HL-60 (cell line): Measurements from ENCODE around the gene KIFC3.

Experiments used
- DNase-seq, 2 experiments: peaks; one replicate each; pipeline ENCODE4 v3.0.0-alpha.2; 2010 to 2020; ENCODE audit warnings: low read depth in 1 of 2, low spot score in 1 of 2
- H3K27ac ChIP-seq: fragments of 250-450 bp; sonication (Bioruptor Pico); replicated peaks from 2 replicates; pipeline ENCODE4 v1.5.1; 2020; ENCODE audit warnings: mild to moderate bottlenecking, moderate library complexity
- H3K27me3 ChIP-seq: fragments of 250-450 bp; sonication (Bioruptor Pico); 2 replicates; pipeline ENCODE4 v1.5.1; 2021; ENCODE audit warnings: mild to moderate bottlenecking, moderate library complexity; ENCODE audit not compliant: insufficient read depth, poor library complexity, severe bottlenecking
- H3K4me3 ChIP-seq: replicated peaks from 2 replicates; pipeline ENCODE4 v1.5.1; 2011; ENCODE audit warnings: mild to moderate bottlenecking, control low read depth, low read length; ENCODE audit not compliant: insufficient read depth
- GABPA ChIP-seq: IDR thresholded peaks from 2 replicates; pipeline ENCODE4 v1.6.1; 2012; ENCODE audit warnings: low read depth
- POLR2AphosphoS5 ChIP-seq: IDR thresholded peaks from 2 replicates; pipeline ENCODE4 v1.6.1; 2012; ENCODE audit warnings: low read depth
- SPI1 ChIP-seq: IDR thresholded peaks from 2 replicates; pipeline ENCODE4 v1.6.1; 2012; ENCODE audit warnings: low read depth, mild to moderate bottlenecking, borderline replicate concordance
- TF ChIP-seq, protein P1 (sequence below): IDR thresholded peaks from 2 replicates; pipeline ENCODE4 v1.6.1; 2012; ENCODE audit warnings: low read depth; ENCODE audit not compliant: insufficient replicate concordance
- TF ChIP-seq, protein P2 (sequence below): IDR thresholded peaks from one replicate; pipeline ENCODE4 v1.5.1; 2011; ENCODE audit warnings: low read length, control low read depth, inconsistent platforms; ENCODE audit not compliant: insufficient read depth

The KIFC3 gene

DNA sequence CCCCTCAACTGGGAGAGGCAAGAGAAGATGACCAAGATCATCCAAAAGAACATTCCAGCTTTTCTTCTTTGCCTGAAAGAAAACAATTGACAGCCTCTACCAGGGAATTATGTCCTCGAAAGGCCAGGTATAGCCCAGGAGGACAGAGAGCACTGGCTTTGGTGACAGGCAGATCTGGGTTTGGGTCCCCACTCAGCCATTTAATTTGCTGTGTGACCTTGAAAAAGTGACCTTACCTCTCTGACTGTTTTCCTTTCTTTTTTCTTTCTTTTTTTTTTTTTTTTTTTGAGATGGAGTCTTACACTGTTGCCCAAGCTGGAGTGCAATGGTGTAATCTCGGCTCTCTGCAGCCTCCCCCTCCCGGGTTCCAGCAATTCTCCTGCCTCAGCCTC, 27.7 kb upstream of the KIFC3 start:
- no peak for DNase-seq
- Histone ChIP-seq H3K27me3 (peaks cover 7% of the 10 kb centered on the region), H3K27ac (no peak overlapping the region), H3K4me3 (no peak overlapping the region)
- TF ChIP-seq POLR2AphosphoS5, result no peak
- TF ChIP-seq, protein P1, sequence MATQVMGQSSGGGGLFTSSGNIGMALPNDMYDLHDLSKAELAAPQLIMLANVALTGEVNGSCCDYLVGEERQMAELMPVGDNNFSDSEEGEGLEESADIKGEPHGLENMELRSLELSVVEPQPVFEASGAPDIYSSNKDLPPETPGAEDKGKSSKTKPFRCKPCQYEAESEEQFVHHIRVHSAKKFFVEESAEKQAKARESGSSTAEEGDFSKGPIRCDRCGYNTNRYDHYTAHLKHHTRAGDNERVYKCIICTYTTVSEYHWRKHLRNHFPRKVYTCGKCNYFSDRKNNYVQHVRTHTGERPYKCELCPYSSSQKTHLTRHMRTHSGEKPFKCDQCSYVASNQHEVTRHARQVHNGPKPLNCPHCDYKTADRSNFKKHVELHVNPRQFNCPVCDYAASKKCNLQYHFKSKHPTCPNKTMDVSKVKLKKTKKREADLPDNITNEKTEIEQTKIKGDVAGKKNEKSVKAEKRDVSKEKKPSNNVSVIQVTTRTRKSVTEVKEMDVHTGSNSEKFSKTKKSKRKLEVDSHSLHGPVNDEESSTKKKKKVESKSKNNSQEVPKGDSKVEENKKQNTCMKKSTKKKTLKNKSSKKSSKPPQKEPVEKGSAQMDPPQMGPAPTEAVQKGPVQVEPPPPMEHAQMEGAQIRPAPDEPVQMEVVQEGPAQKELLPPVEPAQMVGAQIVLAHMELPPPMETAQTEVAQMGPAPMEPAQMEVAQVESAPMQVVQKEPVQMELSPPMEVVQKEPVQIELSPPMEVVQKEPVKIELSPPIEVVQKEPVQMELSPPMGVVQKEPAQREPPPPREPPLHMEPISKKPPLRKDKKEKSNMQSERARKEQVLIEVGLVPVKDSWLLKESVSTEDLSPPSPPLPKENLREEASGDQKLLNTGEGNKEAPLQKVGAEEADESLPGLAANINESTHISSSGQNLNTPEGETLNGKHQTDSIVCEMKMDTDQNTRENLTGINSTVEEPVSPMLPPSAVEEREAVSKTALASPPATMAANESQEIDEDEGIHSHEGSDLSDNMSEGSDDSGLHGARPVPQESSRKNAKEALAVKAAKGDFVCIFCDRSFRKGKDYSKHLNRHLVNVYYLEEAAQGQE, result no peak
- TF ChIP-seq SPI1, result no peak
- TF ChIP-seq GABPA, result no peak
- TF ChIP-seq, protein P2, sequence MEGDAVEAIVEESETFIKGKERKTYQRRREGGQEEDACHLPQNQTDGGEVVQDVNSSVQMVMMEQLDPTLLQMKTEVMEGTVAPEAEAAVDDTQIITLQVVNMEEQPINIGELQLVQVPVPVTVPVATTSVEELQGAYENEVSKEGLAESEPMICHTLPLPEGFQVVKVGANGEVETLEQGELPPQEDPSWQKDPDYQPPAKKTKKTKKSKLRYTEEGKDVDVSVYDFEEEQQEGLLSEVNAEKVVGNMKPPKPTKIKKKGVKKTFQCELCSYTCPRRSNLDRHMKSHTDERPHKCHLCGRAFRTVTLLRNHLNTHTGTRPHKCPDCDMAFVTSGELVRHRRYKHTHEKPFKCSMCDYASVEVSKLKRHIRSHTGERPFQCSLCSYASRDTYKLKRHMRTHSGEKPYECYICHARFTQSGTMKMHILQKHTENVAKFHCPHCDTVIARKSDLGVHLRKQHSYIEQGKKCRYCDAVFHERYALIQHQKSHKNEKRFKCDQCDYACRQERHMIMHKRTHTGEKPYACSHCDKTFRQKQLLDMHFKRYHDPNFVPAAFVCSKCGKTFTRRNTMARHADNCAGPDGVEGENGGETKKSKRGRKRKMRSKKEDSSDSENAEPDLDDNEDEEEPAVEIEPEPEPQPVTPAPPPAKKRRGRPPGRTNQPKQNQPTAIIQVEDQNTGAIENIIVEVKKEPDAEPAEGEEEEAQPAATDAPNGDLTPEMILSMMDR, result no peak

DNA sequence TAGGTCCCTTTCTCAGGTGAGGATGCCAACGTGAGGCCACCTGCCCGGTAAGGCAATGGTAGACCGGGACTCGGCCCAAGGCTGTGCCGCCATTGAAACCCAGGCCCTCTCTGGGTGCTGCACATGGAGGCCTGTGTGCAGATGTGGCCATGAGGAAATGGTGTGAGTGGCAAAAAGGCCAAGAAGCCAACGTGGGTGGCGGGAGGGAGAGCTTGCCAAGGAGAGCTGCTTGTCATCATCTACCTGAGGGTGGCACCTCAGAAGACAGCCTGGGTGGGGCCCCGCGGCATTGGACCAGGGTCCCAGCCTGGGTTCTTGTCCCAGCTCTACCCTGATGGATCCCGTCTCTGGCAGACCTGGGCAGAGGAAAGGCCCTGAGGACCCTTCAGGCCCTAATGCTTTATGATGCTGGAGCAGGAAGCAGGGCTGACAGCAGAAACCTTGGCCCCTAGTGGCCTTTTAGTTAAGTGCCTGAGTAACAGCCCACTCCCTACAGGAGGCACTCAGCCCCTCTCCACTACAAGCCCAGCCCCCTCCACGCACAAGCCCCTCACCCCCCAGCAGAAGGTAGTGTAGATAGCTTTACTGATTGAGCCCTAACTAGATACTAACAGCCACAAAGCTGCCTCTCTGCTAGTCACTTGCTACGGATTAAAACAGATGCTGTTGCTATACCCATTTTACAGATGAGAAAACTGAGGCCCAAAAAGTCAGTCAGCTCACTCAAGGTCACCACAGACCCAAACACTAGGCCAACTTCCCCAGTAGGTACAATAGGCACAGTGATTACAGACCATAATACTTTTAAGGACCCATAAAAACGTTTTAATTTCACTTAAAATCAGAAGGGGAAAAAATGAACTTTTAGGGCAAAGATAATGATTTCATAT, 26.2 kb upstream of the KIFC3 start:
- H3K4me3 ChIP-seq, result no peak overlapping the region
- TF ChIP-seq GABPA (no peak), POLR2AphosphoS5 (no peak), SPI1 (no peak)
- TF ChIP-seq, protein P1, result no peak
- TF ChIP-seq, protein P2, result no peak
- DNase-seq, result no peak
- H3K27ac ChIP-seq, result no peak overlapping the region
- H3K27me3 ChIP-seq, result peaks cover 4% of the 10 kb centered on the region

DNA sequence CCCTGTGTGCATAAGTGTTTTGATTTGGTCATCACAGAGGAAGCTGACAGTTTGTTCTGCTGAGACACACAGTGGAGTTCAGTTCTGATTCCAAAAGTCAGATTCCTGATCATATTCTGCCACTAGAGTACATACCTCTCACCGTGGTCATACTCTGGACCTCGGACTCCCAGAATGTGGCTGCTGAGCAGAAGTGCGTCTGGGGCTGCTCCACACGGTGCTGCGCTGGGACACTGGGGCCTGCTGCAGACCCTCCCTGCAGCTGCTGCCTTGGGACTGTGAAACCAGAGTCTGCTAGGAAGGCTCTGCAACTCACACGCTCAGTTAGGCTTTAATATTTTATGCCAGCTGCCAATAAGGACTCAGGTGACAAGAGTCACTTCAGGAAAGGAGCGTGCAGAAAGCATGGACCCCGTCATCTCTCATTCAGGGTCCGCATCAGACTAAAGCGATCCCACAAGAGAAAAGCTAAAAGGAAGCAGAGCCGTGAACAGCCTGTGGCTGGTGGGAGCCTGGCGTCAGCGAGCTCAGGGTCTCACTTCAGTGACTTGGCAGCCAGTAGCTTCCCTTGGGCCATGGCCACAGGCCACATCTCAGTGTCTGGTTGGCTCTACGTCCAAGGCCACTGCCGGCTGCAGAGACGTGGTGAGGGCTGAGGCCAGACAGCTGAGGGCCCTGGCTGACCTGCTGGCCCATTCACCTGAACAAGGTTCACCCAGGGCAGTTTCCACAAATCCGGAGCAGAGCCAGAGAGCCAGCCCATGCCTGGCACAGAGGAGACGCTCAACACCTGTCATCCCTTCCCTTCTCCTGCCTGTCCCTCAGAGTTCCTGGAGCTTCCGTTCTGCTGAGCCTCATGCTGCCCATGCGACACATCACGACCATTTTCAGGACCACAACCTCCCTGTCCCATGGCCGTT, 24.7 kb upstream of the KIFC3 start:
- Histone ChIP-seq H3K27me3 (peaks cover 7% of the 10 kb centered on the region), H3K27ac (no peak overlapping the region), H3K4me3 (no peak overlapping the region)
- no peak for DNase-seq
- TF ChIP-seq POLR2AphosphoS5 (no peak), GABPA (no peak), SPI1 (no peak)
- TF ChIP-seq, protein P2, result no peak
- TF ChIP-seq, protein P1, result no peak
